ENCODE results near the gene RASD2.

Gene RASD2

GRCh38 chr22:35561796-35562526, 21.3 kb downstream of the RASD2 start:
- DNase-seq = peak; percentile 84

- DNase-seq = no peak
These were observed 22.6 kb downstream of the RASD2 start for GRCh38 chr22:35563211-35563610.

GRCh38 chr22:35564975-35565867, 24.6 kb downstream of the RASD2 start:
- peak; percentile 75 for DNase-seq

- DNase-seq = no peak
These were observed 26.9 kb downstream of the RASD2 start for GRCh38 chr22:35567351-35568141.

GRCh38 chr22:35568751-35569739, 28.4 kb downstream of the RASD2 start:
- peak; percentile 77 for DNase-seq

GRCh38 chr22:35569916-35570315, 29.3 kb downstream of the RASD2 start:
- DNase-seq = no peak

- no peak for DNase-seq
These were observed 30.1 kb downstream of the RASD2 start for GRCh38 chr22:35570686-35571194.

- DNase-seq = no peak
These were observed 31.9 kb downstream of the RASD2 start for GRCh38 chr22:35572556-35572955.

GRCh38 chr22:35575116-35575748, 34.6 kb downstream of the RASD2 start:
- DNase-seq = no peak

GRCh38 chr22:35576671-35577070, 36.0 kb downstream of the RASD2 start:
- no peak for DNase-seq

GRCh38 chr22:35577799-35578659, 37.4 kb downstream of the RASD2 start:
- no peak for DNase-seq

- DNase-seq = no peak
These were observed 38.4 kb downstream of the RASD2 start for GRCh38 chr22:35578836-35579575.

GRCh38 chr22:35580351-35581022, 39.9 kb downstream of the RASD2 start:
- no peak for DNase-seq

GRCh38 chr22:35581023-35581413, 40.4 kb downstream of the RASD2 start:
- DNase-seq = no peak

- DNase-seq = no peak
These were observed 41.7 kb downstream of the RASD2 start for GRCh38 chr22:35582218-35582860.

GRCh38 chr22:35582861-35583670, 42.4 kb downstream of the RASD2 start:
- DNase-seq = peak; percentile 59

- DNase-seq = no peak
These were observed 46.1 kb downstream of the RASD2 start for GRCh38 chr22:35586771-35587170.
